Ovary (tissue), 3 donors: ENCODE results near the gene TEX44.

Experiments
- CTCF ChIP-seq, 3 donors: fragments of 450-650 bp in 2 of 3; fragments of 200-600 bp in 1 of 3; IDR thresholded peaks; one replicate each; pipeline versions ENCODE4 v1.5.1 to v1.8.0; 2016 to 2022; ENCODE audit warnings: antibody characterized with exemption in 3 of 3, mild to moderate bottlenecking in 1 of 3
- POLR2A ChIP-seq: fragments of 450-650 bp; IDR thresholded peaks from one replicate; pipeline ENCODE4 v1.6.1; 2017; ENCODE audit warnings: antibody characterized with exemption, mild to moderate bottlenecking, moderate library complexity
- donor health status: DM: no; HTN: no; CAD: no.

GRCh38 chr2:231627384-231628120, 34.9 kb downstream of the TEX44 start:
- TF ChIP-seq CTCF (IDR thresholded peaks at IDR 0.05) (no peak), POLR2A (no peak)
